A549 (cell line): ENCODE measurements around the gene TTC16.

Experiments used
- BHLHE40 ChIP-seq: IDR thresholded peaks from 2 replicates; pipeline ENCODE4 v1.6.1; 2012; ENCODE audit warnings: low read depth, low read length, inconsistent platforms
- EP300 ChIP-seq, 2 experiments: fragments of >200 bp; sonication (Bioruptor Twin); formaldehyde crosslinking; IDR thresholded peaks; 2 replicates in 1 of 2; 3 replicates in 1 of 2; pipeline ENCODE4 v1.6.1; 2016 to 2017
- HDAC2 ChIP-seq: fragments of 200-600 bp; sonication (generic); IDR thresholded peaks from 2 replicates; pipeline ENCODE4 v1.6.1; 2016
- POLR2A ChIP-seq: IDR thresholded peaks from 2 replicates; pipeline ENCODE4 v1.6.1; 2012; ENCODE audit warnings: mild to moderate bottlenecking, low read length
- USF2 ChIP-seq: fragments of 450-650 bp; IDR thresholded peaks from 2 replicates; pipeline ENCODE4 v1.6.1; 2014; ENCODE audit warnings: antibody characterized with exemption
- TF ChIP-seq, protein P1 (sequence below): fragments of >200 bp; sonication (Bioruptor Twin); formaldehyde crosslinking; IDR thresholded peaks from 3 replicates; pipeline ENCODE4 v1.5.1; 2016
- TF ChIP-seq, protein P2 (sequence below): fragments of 150-350 bp; IDR thresholded peaks from 2 replicates; pipeline ENCODE4 v1.6.1; 2014; ENCODE audit warnings: low read depth, mild to moderate bottlenecking, low read length

- TF ChIP-seq, protein P1, sequence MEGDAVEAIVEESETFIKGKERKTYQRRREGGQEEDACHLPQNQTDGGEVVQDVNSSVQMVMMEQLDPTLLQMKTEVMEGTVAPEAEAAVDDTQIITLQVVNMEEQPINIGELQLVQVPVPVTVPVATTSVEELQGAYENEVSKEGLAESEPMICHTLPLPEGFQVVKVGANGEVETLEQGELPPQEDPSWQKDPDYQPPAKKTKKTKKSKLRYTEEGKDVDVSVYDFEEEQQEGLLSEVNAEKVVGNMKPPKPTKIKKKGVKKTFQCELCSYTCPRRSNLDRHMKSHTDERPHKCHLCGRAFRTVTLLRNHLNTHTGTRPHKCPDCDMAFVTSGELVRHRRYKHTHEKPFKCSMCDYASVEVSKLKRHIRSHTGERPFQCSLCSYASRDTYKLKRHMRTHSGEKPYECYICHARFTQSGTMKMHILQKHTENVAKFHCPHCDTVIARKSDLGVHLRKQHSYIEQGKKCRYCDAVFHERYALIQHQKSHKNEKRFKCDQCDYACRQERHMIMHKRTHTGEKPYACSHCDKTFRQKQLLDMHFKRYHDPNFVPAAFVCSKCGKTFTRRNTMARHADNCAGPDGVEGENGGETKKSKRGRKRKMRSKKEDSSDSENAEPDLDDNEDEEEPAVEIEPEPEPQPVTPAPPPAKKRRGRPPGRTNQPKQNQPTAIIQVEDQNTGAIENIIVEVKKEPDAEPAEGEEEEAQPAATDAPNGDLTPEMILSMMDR, result no peak
- no peak for TF ChIP-seq USF2
- TF ChIP-seq EP300 (IDR thresholded peaks at IDR 0.05), result no peak
- no peak for TF ChIP-seq BHLHE40
- TF ChIP-seq, protein P2, sequence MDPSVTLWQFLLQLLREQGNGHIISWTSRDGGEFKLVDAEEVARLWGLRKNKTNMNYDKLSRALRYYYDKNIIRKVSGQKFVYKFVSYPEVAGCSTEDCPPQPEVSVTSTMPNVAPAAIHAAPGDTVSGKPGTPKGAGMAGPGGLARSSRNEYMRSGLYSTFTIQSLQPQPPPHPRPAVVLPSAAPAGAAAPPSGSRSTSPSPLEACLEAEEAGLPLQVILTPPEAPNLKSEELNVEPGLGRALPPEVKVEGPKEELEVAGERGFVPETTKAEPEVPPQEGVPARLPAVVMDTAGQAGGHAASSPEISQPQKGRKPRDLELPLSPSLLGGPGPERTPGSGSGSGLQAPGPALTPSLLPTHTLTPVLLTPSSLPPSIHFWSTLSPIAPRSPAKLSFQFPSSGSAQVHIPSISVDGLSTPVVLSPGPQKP, result no peak
- no peak for TF ChIP-seq HDAC2
- TF ChIP-seq POLR2A, result no peak; the same call in 1 of the 2 replicates
Observed at GRCh38 chr9:127715470-127716337, at the start of gene TTC16, which contains the start of gene PTRH1.
